ENCODE measurements around the gene IRAK2. TPM values are rescaled to one million over a fixed set of nuclear protein-coding genes. Genes with fewer than 3 reads are reported as not detected.
A peak's percentile ranks its signal among the peaks of the same experiment; 100 is the strongest.

Gene IRAK2
- total and polyA plus RNA-seq, 7 donors, result 3.9 to 21.3 (median 9.1) TPM

- no peaks in the 10 kb centered on the region for H3K4me1 ChIP-seq
- H3K9me3 ChIP-seq, result peaks cover 4% of the 10 kb centered on the region
- DNase-seq (no peak), ATAC-seq (no peak)
- H3K36me3 ChIP-seq (ENCODE audit: insufficient read depth in 1 of 2, low read depth in 1 of 2), result peaks cover 4 to 92% of the 10 kb centered on the region in 2 donors
- WGBS, 3 donors, result 79 to 98% (median 98%) methylated on average over 3 of the region's 3 CpGs
- no peak for TF ChIP-seq CTCF (IDR thresholded peaks at IDR 0.05)
- no peak overlapping the region for H3K27ac ChIP-seq
- no peaks in the 10 kb centered on the region for H3K27me3 ChIP-seq (ENCODE audit: insufficient read depth in 3 of 3, low read length in 2 of 3)
- intact Hi-C loops (cut with DNase I), result no loop called here
- H3K4me3 ChIP-seq, result no peak overlapping the region
Observed at GRCh38 chr3:10217359-10217758, 52.6 kb downstream of the IRAK2 start.

GRCh38 chr3:10219737-10220136 is 55.0 kb downstream of the IRAK2 start:
- Histone ChIP-seq H3K4me3 (no peak overlapping the region), H3K27ac (no peak overlapping the region), H3K36me3 (ENCODE audit: insufficient read depth in 1 of 2, low read depth in 1 of 2) (peaks cover 4 to 86% of the 10 kb centered on the region in 2 donors), H3K27me3 (ENCODE audit: insufficient read depth in 3 of 3, low read length in 2 of 3) (no peaks in the 10 kb centered on the region), H3K9me3 (peaks cover 4% of the 10 kb centered on the region), H3K4me1 (peaks cover 1% of the 10 kb centered on the region)
- TF ChIP-seq CTCF (IDR thresholded peaks at IDR 0.05), result no peak
- no peak for DNase-seq
- WGBS, 3 donors, result 80 to 81% (median 80%) methylated on average over 9 of the region's 9 CpGs
- ATAC-seq, result no peak
- intact Hi-C loops (cut with DNase I), result loop anchor here in 1 of 2 donors (5.0 to 10.0 kb wide), 3 partner anchors 52 to 285 kb away; partner anchors contain the start of genes CRELD1 and FANCD2

- 84 to 89% (median 84%) methylated on average over 10 of the region's 10 CpGs for WGBS, 3 donors
- ATAC-seq, result peak in 2 of 4 donors; percentile 5 to 15
- no peak for TF ChIP-seq CTCF (IDR thresholded peaks at IDR 0.05)
- H3K4me1 ChIP-seq, result peaks cover 5% of the 10 kb centered on the region
- no peak for DNase-seq
- no peaks in the 10 kb centered on the region for H3K27me3 ChIP-seq (ENCODE audit: insufficient read depth in 3 of 3, low read length in 2 of 3)
- H3K4me3 ChIP-seq, result no peak overlapping the region
- peak overlapping the region; percentile 36 for H3K27ac ChIP-seq
- peaks cover 0 to 77% of the 10 kb centered on the region in 2 donors for H3K36me3 ChIP-seq (ENCODE audit: insufficient read depth in 1 of 2, low read depth in 1 of 2)
- H3K9me3 ChIP-seq, result no peaks in the 10 kb centered on the region
- intact Hi-C loops (cut with DNase I), result loop anchor here in 1 of 2 donors (5.0 to 10.0 kb wide), 3 partner anchors 57 to 289 kb away; partner anchors contain the start of genes CRELD1 and FANCD2
Observed at GRCh38 chr3:10223676-10224639, 59.2 kb downstream of the IRAK2 start.

- DNase-seq (peak; percentile 64 to 78), ATAC-seq (peak; percentile 84 to 93 (median 90))
- Histone ChIP-seq H3K36me3 (ENCODE audit: insufficient read depth in 1 of 2, low read depth in 1 of 2) (peaks cover 2 to 77% of the 10 kb centered on the region in 2 donors), H3K27ac (peak overlapping the region; percentile 6), H3K27me3 (ENCODE audit: insufficient read depth in 3 of 3, low read length in 2 of 3) (no peaks in the 10 kb centered on the region), H3K9me3 (no peaks in the 10 kb centered on the region), H3K4me3 (no peak overlapping the region), H3K4me1 (peaks cover 5% of the 10 kb centered on the region)
- peak; percentile 78 for TF ChIP-seq CTCF (IDR thresholded peaks at IDR 0.05)
- intact Hi-C loops (cut with DNase I), result loop anchor here (5.0 to 10.0 kb wide), 5 partner anchors 58 to 290 kb away; partner anchors contain the start of genes CRELD1 (in 1 of the 2), FANCD2 (in 1 of the 2), IRAK2 (in 1 of the 2) and VHL (in 1 of the 2)
- WGBS, 3 donors, result 65 to 72% (median 66%) methylated on average over 4 of the region's 4 CpGs
Observed at GRCh38 chr3:10224794-10225665, 60.3 kb downstream of the IRAK2 start.
